K562 (cell line): ENCODE results near the gene CRB2. TPM values are rescaled to one million over a fixed set of nuclear protein-coding genes. Genes with fewer than 3 reads are reported as not detected.

Source experiments
- DACH1 ChIP-seq: fragments of 450-650 bp; IDR thresholded peaks from 2 replicates; pipeline ENCODE4 v1.6.1; 2018; ENCODE audit not compliant: partially characterized antibody
- GMEB1 ChIP-seq: fragments of 250-450 bp; sonication (Bioruptor Pico); IDR thresholded peaks from 2 replicates; pipeline ENCODE4 v1.4.0; 2020; ENCODE audit warnings: mild to moderate bottlenecking
- HIVEP1 ChIP-seq: fragments of 250-450 bp; sonication (Bioruptor Pico); IDR thresholded peaks from 2 replicates; pipeline ENCODE4 v1.4.0; 2020; ENCODE audit warnings: mild to moderate bottlenecking
- HMGXB4 ChIP-seq: sonication (generic); formaldehyde crosslinking; IDR thresholded peaks from 2 replicates; pipeline ENCODE4 v1.8.1; 2023; ENCODE audit warnings: mild to moderate bottlenecking, missing genetic modification reagents
- KAT8 ChIP-seq: fragments of 450-650 bp; IDR thresholded peaks from 2 replicates; pipeline ENCODE4 v1.6.1; 2016; ENCODE audit warnings: low read depth, mild to moderate bottlenecking
- PML ChIP-seq: IDR thresholded peaks from 2 replicates; pipeline ENCODE4 v1.6.1; 2012; ENCODE audit warnings: low read length, inconsistent platforms
- PREB ChIP-seq: sonication (generic); formaldehyde crosslinking; IDR thresholded peaks from 2 replicates; pipeline ENCODE4 v1.8.1; 2023; ENCODE audit warnings: mild to moderate bottlenecking, missing genetic modification reagents
- RBM25 ChIP-seq: fragments of 200-400 bp; formaldehyde crosslinking; IDR thresholded peaks from 2 replicates; pipeline ENCODE4 v1.6.1; 2018; ENCODE audit warnings: low read length, low read depth, moderate library complexity; ENCODE audit not compliant: severe bottlenecking
- SOX6 ChIP-seq: fragments of 450-650 bp; IDR thresholded peaks from 2 replicates; pipeline ENCODE4 v1.6.1; 2014; ENCODE audit warnings: mild to moderate bottlenecking
- SP1 ChIP-seq: sonication (generic); formaldehyde crosslinking; IDR thresholded peaks from 2 replicates; pipeline ENCODE4 v1.8.1; 2022; ENCODE audit warnings: mild to moderate bottlenecking, missing genetic modification reagents
- TFAM ChIP-seq: fragments of 250-450 bp; sonication (Bioruptor Pico); conservative IDR thresholded peaks from 2 replicates; pipeline ENCODE4 v1.5.0; 2021; ENCODE audit warnings: mild to moderate bottlenecking, moderate library complexity
- ZBTB7A ChIP-seq: IDR thresholded peaks from 2 replicates; pipeline ENCODE4 v1.6.1; 2011; ENCODE audit warnings: low read depth, mild to moderate bottlenecking, low read length, moderate library complexity, borderline replicate concordance; ENCODE audit not compliant: control insufficient read depth
- ZNF12 ChIP-seq: sonication (generic); formaldehyde crosslinking; IDR thresholded peaks from 2 replicates; pipeline ENCODE4 v1.4.0; 2020; ENCODE audit warnings: mild to moderate bottlenecking, missing genetic modification reagents
- polyA plus RNA-seq, 8 experiments: library from polyadenylated mRNA; depleted of rRNA in 4 of 8; stranded (reverse) in 5 of 8; unstranded in 3 of 8; fragments of >200 nt; fragmentation: Nextera tagmentation in 2 of 8; fragmentation: Illumina TruSeq in 1 of 8; extraction: Ambion mirVana in 2 of 8; extraction: Trizol in 1 of 8; gene quantifications; 2 replicates each; pipeline versions ENCODE4 v1.2.1 to v1.2.3, GENCODE V29; 2011 to 2014; ENCODE audit warnings: inconsistent platforms in 1 of 8, missing spikeins in 1 of 8
- total RNA-seq, 7 experiments: library from RNA; depleted of rRNA in 6 of 7; stranded (reverse); fragments of >200 nt in 6 of 7; fragmentation: Illumina TruSeq in 2 of 7; extraction: Trizol in 2 of 7; gene quantifications; 2 replicates each; pipeline versions ENCODE4 v1.2.1 to v1.2.3, GENCODE V29; 2011 to 2021; ENCODE audit warnings: low replicate concordance in 1 of 7
- TF ChIP-seq, protein P1 (sequence below), 3 experiments: fragments of 200-800 bp in 1 of 3; sonication (Bioruptor generic) in 1 of 3; sonication (generic) in 1 of 3; formaldehyde crosslinking in 1 of 3; IDR thresholded peaks; 2 replicates each; pipeline versions ENCODE4 v1.6.1 to v1.8.0; 2016 to 2022; ENCODE audit warnings: mild to moderate bottlenecking in 2 of 3, missing compliant biosample characterization in 2 of 3, missing genetic modification characterization in 2 of 3, missing genetic modification reagents in 1 of 3
- TF ChIP-seq, protein P2 (sequence below): fragments of 200-800 bp; sonication (Bioruptor generic); IDR thresholded peaks from 2 replicates; pipeline ENCODE4 v1.6.1; 2016; ENCODE audit warnings: missing genetic modification characterization, missing compliant biosample characterization

Gene CRB2
- total and polyA plus RNA-seq, 9 of the 15 experiments (the other 6 are each of a cell fraction or from before 2014, with no cell fraction given) = 0.13 to 1.2 (median 0.25) TPM; not detected in 2

- TF ChIP-seq, protein P1, sequence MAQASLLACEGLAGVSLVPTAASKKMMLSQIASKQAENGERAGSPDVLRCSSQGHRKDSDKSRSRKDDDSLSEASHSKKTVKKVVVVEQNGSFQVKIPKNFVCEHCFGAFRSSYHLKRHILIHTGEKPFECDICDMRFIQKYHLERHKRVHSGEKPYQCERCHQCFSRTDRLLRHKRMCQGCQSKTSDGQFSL (CRISPR knock-in tag; IDR thresholded peaks at IDR 0.05) = peak; percentile 47; the same call in 1 of the 2 replicates
- TF ChIP-seq, protein P1 (tag; IDR thresholded peaks at IDR 0.05) = no peak
- TF ChIP-seq ZBTB7A (no peak), KAT8 (no peak), SOX6 (0 out of 2 replicates have a peak, but pooled peaks have one; percentile 25), GMEB1 (CRISPR knock-in tag) (no peak), SP1 (peak; percentile 49; the same call in 1 of the 2 replicates), PREB (no peak), HIVEP1 (no peak), TFAM (CRISPR knock-in tag) (no peak), RBM25 (peak; percentile 97), HMGXB4 (CRISPR knock-in tag) (no peak), DACH1 (peak; percentile 68), PML (no peak), ZNF12 (CRISPR knock-in tag) (no peak)
- TF ChIP-seq, protein P2, sequence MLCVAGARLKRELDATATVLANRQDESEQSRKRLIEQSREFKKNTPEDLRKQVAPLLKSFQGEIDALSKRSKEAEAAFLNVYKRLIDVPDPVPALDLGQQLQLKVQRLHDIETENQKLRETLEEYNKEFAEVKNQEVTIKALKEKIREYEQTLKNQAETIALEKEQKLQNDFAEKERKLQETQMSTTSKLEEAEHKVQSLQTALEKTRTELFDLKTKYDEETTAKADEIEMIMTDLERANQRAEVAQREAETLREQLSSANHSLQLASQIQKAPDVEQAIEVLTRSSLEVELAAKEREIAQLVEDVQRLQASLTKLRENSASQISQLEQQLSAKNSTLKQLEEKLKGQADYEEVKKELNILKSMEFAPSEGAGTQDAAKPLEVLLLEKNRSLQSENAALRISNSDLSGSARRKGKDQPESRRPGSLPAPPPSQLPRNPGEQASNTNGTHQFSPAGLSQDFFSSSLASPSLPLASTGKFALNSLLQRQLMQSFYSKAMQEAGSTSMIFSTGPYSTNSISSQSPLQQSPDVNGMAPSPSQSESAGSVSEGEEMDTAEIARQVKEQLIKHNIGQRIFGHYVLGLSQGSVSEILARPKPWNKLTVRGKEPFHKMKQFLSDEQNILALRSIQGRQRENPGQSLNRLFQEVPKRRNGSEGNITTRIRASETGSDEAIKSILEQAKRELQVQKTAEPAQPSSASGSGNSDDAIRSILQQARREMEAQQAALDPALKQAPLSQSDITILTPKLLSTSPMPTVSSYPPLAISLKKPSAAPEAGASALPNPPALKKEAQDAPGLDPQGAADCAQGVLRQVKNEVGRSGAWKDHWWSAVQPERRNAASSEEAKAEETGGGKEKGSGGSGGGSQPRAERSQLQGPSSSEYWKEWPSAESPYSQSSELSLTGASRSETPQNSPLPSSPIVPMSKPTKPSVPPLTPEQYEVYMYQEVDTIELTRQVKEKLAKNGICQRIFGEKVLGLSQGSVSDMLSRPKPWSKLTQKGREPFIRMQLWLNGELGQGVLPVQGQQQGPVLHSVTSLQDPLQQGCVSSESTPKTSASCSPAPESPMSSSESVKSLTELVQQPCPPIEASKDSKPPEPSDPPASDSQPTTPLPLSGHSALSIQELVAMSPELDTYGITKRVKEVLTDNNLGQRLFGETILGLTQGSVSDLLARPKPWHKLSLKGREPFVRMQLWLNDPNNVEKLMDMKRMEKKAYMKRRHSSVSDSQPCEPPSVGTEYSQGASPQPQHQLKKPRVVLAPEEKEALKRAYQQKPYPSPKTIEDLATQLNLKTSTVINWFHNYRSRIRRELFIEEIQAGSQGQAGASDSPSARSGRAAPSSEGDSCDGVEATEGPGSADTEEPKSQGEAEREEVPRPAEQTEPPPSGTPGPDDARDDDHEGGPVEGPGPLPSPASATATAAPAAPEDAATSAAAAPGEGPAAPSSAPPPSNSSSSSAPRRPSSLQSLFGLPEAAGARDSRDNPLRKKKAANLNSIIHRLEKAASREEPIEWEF = no peak; the same call in 1 of the 2 replicates
Observed at GRCh38 chr9:123338710-123339665, 17.0 kb upstream of the CRB2 start (continued).
